ENCODE data around the gene OAS3.
"Not testable (repeated sequence)": the region's sequence is repeated elsewhere in the genome, so short reads cannot be mapped to it uniquely, and the experiment has no call there.

Gene OAS3

GRCh38 chr12:112947314-112947713, 9.0 kb downstream of the OAS3 start:
- no peak for TF ChIP-seq JUND (IDR thresholded peaks at IDR 0.05; ENCODE audit: low read depth)
- in situ Hi-C loops (cut with HindIII; ENCODE audit: low pct_unique_long_range_greater_than_20kb, low sequenced_read_pairs): no loop called here
- DNase-seq (ENCODE audit: low read depth in 1 of 2, low spot score in 1 of 2): no peak

DNA sequence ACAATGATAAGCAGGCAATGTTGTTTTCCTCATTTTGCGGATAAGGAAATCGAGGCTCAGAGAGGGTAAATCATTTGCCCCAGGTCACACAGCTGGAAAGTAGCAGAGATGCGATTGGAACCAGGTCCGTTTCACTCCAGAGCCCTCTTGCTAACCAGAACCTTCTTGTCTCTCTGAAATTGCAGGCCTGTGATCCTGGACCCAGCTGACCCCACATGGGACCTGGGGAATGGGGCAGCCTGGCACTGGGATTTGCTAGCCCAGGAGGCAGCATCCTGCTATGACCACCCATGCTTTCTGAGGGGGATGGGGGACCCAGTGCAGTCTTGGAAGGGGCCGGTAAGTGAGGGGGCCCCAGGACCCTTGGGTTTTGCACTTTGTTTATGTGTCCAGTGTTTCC, 9.5 kb downstream of the OAS3 start:
- no peak for DNase-seq (ENCODE audit: low read depth in 1 of 2, low spot score in 1 of 2)
- in situ Hi-C loops (cut with HindIII; ENCODE audit: low pct_unique_long_range_greater_than_20kb, low sequenced_read_pairs): no loop called here
- no peak for TF ChIP-seq JUND (IDR thresholded peaks at IDR 0.05; ENCODE audit: low read depth)

- TF ChIP-seq JUND (IDR thresholded peaks at IDR 0.05; ENCODE audit: low read depth): no peak
- no peak for DNase-seq (ENCODE audit: low read depth in 1 of 2, low spot score in 1 of 2)
- in situ Hi-C loops (cut with HindIII; ENCODE audit: low pct_unique_long_range_greater_than_20kb, low sequenced_read_pairs): no loop called here
These were observed 10.5 kb downstream of the OAS3 start for GRCh38 chr12:112948806-112949205.

DNA sequence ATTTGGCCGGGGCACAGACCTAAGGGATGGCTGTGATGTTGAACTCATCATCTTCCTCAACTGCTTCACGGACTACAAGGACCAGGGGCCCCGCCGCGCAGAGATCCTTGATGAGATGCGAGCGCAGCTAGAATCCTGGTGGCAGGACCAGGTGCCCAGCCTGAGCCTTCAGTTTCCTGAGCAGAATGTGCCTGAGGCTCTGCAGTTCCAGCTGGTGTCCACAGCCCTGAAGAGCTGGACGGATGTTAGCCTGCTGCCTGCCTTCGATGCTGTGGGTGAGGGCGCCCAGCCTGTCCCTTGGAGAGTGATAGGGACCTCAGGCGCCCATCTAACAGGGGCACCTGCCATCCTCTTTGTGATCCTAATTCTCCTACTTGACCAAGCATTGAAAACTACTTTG, 12.4 kb downstream of the OAS3 start:
- in situ Hi-C loops (cut with HindIII; ENCODE audit: low pct_unique_long_range_greater_than_20kb, low sequenced_read_pairs): no loop called here
- no peak for DNase-seq (ENCODE audit: low read depth in 1 of 2, low spot score in 1 of 2)
- no peak for TF ChIP-seq JUND (IDR thresholded peaks at IDR 0.05; ENCODE audit: low read depth)

DNA sequence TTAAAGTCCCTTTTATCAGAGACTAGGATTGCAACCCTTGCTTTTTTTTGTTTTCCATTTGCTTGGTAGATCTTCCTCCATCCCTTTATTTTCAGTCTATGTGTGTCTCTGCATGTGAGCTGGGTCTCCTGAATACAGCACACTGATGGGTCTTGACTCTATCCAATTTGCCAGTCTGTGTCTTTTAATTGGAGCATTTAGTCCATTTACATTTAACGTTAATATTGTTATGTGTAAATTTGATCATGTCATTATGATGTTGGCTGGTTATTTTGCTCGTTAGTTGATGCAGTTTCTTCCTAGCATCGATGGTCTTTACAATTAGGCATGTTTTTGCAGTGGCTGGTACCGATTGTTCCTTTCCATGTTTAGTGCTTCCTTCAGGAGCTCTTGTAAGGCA, 18.9 kb downstream of the OAS3 start:
- in situ Hi-C loops (cut with HindIII; ENCODE audit: low pct_unique_long_range_greater_than_20kb, low sequenced_read_pairs): not testable (repeated sequence)

DNA sequence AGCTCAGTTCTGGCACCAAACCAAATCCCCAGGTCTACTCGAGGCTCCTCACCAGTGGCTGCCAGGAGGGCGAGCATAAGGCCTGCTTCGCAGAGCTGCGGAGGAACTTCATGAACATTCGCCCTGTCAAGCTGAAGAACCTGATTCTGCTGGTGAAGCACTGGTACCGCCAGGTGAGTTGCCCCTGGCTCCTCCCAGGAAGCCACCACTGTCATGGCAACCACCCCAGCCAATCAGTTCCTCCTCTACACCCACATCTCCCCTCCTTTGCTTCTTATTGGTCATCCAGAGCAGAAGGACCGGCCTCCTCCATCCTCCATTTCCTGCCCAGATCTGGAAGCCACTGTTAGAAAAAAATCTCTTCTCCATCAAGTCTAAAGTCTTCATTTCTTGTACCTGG, 22.8 kb downstream of the OAS3 start:
- DNase-seq (ENCODE audit: low read depth in 1 of 2, low spot score in 1 of 2): peak in 1 of 2 experiments; percentile 52
- TF ChIP-seq JUND (IDR thresholded peaks at IDR 0.05; ENCODE audit: low read depth): no peak
- in situ Hi-C loops (cut with HindIII; ENCODE audit: low pct_unique_long_range_greater_than_20kb, low sequenced_read_pairs): no loop called here

More for the DNA sequence above, 18.9 kb downstream of the OAS3 start:
- DNase-seq (ENCODE audit: low read depth in 1 of 2, low spot score in 1 of 2): not testable (repeated sequence)

DNA sequence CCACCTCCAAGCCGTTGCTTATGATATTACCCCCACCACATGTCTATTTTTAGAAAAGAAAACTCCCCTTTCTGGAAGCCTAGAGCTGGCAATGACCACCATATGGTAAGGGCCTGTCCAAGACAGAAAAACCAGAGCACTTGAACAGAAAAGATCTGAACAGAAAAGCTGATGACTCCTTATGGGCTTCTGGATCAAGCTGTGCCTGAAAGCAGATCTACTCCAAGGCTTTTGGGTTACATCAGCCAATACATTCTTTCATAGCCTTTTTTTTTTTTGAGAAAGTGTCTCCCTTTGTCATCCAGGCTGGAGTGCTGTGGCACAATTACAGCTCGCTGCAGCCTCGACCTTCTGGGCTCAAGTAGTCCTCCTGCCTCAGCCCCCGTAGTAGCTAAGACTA, 23.3 kb downstream of the OAS3 start:
- DNase-seq (ENCODE audit: low read depth in 1 of 2, low spot score in 1 of 2): no peak
- TF ChIP-seq JUND (IDR thresholded peaks at IDR 0.05; ENCODE audit: low read depth): no peak
- in situ Hi-C loops (cut with HindIII; ENCODE audit: low pct_unique_long_range_greater_than_20kb, low sequenced_read_pairs): no loop called here

- no peak for DNase-seq (ENCODE audit: low read depth in 1 of 2, low spot score in 1 of 2)
- no peak for TF ChIP-seq JUND (IDR thresholded peaks at IDR 0.05; ENCODE audit: low read depth)
- in situ Hi-C loops (cut with HindIII; ENCODE audit: low pct_unique_long_range_greater_than_20kb, low sequenced_read_pairs): no loop called here
These were observed 24.3 kb downstream of the OAS3 start for GRCh38 chr12:112962561-112962960.

GRCh38 chr12:112963227-112963861, 25.1 kb downstream of the OAS3 start:
- in situ Hi-C loops (cut with HindIII; ENCODE audit: low pct_unique_long_range_greater_than_20kb, low sequenced_read_pairs): no loop called here
- DNase-seq (ENCODE audit: low read depth in 1 of 2, low spot score in 1 of 2): no peak
- TF ChIP-seq JUND (IDR thresholded peaks at IDR 0.05; ENCODE audit: low read depth): no peak

- no peak for DNase-seq (ENCODE audit: low read depth in 1 of 2, low spot score in 1 of 2)
- in situ Hi-C loops (cut with HindIII; ENCODE audit: low pct_unique_long_range_greater_than_20kb, low sequenced_read_pairs): no loop called here
- no peak for TF ChIP-seq JUND (IDR thresholded peaks at IDR 0.05; ENCODE audit: low read depth)
These were observed 25.9 kb downstream of the OAS3 start for GRCh38 chr12:112964067-112964670.

DNA sequence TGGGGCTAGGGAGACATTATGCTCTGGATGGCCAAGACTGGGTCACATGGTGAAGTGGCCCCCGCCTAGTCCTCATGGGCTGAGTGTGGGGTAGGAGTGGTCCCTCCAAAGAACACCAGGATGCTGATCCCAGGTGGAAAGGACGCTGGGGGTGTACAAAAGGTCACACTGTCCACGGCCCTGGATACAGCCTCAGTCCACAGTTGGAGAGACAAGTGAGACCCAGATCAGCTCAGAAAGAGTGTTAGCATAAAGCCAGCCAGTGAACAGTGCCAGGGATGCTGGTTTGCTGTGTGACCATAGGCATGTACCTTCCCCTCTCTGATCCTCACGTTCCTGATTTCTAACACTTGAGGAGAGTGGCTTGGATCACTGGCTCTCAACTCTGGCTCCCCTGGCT, 26.6 kb downstream of the OAS3 start:
- DNase-seq (ENCODE audit: low read depth in 1 of 2, low spot score in 1 of 2): no peak
- in situ Hi-C loops (cut with HindIII; ENCODE audit: low pct_unique_long_range_greater_than_20kb, low sequenced_read_pairs): no loop called here
- TF ChIP-seq JUND (IDR thresholded peaks at IDR 0.05; ENCODE audit: low read depth): no peak

DNA sequence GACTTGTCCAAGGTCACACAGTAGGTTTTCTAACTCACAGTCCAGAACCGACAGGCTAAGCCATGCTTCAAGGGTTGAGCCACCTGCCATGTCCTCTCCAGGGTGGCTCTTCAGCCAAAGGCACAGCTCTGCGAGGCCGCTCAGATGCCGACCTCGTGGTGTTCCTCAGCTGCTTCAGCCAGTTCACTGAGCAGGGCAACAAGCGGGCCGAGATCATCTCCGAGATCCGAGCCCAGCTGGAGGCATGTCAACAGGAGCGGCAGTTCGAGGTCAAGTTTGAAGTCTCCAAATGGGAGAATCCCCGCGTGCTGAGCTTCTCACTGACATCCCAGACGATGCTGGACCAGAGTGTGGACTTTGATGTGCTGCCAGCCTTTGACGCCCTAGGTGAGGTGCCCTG, 27.4 kb downstream of the OAS3 start:
- TF ChIP-seq JUND (IDR thresholded peaks at IDR 0.05; ENCODE audit: low read depth): no peak
- in situ Hi-C loops (cut with HindIII; ENCODE audit: low pct_unique_long_range_greater_than_20kb, low sequenced_read_pairs): no loop called here
- no peak for DNase-seq (ENCODE audit: low read depth in 1 of 2, low spot score in 1 of 2)

DNA sequence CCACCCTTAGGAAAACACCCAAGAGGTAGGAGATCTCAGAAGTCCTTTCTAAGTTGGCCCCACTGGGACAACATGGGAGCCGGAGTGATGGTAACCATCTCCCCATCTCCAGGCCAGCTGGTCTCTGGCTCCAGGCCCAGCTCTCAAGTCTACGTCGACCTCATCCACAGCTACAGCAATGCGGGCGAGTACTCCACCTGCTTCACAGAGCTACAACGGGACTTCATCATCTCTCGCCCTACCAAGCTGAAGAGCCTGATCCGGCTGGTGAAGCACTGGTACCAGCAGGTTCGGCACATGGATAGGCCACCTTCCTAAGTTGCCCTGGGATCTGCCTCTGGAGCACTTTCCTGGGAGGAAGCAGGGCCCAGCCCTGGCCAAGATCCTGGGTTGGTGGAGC, 29.0 kb downstream of the OAS3 start:
- in situ Hi-C loops (cut with HindIII; ENCODE audit: low pct_unique_long_range_greater_than_20kb, low sequenced_read_pairs): no loop called here
- DNase-seq (ENCODE audit: low read depth in 1 of 2, low spot score in 1 of 2): no peak
- no peak for TF ChIP-seq JUND (IDR thresholded peaks at IDR 0.05; ENCODE audit: low read depth)

GRCh38 chr12:112967858-112968257, 29.6 kb downstream of the OAS3 start:
- DNase-seq (ENCODE audit: low read depth in 1 of 2, low spot score in 1 of 2): no peak
- no peak for TF ChIP-seq JUND (IDR thresholded peaks at IDR 0.05; ENCODE audit: low read depth)
- in situ Hi-C loops (cut with HindIII; ENCODE audit: low pct_unique_long_range_greater_than_20kb, low sequenced_read_pairs): no loop called here

Data from T47D (cell line).